NCI-H128 (cell line): ENCODE results near the gene LRRC1.

Source experiments
- DNase-seq: peaks from one replicate; lab custom pipeline; 2025; ENCODE audit not compliant: unreplicated experiment; lab: John Stamatoyannopoulos, UW

LRRC1 gene

DNA sequence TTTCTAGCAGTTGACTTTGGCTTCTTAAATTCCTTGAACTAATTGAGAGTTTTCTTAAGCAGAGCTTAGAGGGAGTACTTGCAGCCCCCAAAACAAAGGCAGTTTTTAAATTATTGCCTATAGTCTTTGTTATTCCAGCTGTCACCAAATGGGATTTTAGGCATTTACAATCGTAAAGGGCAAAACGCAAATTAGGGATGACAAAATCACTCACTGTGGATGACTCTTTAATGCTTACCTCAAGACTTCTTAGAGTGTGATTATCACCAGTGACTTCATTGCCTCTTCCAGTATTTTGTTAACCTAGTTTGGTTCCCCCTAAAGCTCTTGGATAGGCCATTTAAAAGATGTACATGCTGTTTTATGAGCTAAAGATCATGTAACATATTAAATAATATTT lies 126.8 kb downstream of the LRRC1 start:
- no peak for DNase-seq

GRCh38 chr6:53922539-53922981 lies 127.8 kb downstream of the LRRC1 start:
- no peak for DNase-seq

GRCh38 chr6:53924277-53924676 lies 129.5 kb downstream of the LRRC1 start:
- DNase-seq: no peak

DNA sequence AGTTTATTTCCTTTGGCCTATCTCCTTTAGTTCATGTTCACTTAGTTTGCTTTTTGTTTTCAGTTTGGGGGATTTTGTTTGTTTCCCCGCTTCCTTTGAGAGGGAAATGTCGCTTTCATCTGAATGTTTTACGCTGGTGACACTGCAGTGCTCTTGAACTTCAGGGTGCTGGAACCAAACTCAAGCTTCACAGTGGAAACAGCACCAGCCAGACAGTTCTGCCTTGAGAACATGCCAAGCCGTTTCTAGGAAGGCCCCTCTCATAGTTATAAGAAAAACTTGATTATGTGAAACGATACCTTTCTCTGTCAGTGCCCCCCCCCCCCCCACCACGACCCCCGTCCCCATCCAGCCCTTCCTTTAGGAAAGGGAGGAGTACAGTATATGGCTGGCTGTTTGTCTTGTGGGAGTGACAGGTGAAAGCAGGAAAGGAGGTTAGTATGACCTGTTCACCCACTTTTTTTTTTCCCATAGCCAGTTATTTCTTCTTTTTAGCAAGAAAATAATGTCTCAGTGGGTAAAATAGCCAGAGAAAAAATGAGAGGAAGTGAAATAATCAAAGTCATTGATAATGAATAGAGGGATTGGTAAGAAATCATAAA lies 130.1 kb downstream of the LRRC1 start:
- DNase-seq: no peak

- no peak for DNase-seq
Measured at GRCh38 chr6:53925891-53926290, 131.1 kb downstream of the LRRC1 start.

DNA sequence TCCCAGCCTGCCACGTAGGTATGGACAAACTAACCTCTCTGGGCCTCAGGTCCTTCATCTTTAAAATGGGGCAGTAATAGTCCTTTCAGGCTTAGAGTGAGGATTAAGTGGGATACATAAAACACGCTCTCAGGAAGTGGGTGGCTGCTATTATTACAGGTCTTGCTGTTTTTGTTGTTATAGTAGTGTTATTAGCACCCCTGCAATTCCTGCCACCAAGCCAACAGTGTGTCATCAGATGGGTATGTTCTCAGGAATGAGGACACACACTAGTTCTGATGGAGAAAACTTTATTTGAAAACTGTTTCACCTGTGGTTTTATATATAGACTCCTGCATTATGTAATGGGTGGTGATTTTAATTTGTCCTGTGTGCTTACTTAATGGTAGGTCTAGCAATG lies 131.7 kb downstream of the LRRC1 start:
- no peak for DNase-seq

DNA sequence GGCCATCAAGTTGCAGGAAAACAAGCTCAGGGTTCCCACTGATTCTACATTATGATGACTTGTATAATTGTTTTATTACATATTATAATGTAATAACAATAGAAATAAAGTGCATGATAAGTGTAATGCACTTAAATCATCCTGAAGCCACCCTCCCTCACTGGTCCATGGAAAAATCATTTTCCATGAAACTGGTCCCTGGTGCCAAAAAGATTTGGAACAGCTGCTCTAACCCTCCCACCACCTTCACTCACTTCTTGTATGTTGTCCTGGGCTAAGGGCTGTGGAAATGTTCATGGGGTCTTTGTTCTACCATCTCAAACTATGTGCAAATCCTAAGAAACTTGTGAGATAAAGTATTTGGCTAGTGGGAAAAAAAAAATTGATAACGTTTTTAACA lies 133.8 kb downstream of the LRRC1 start:
- DNase-seq: no peak

DNA sequence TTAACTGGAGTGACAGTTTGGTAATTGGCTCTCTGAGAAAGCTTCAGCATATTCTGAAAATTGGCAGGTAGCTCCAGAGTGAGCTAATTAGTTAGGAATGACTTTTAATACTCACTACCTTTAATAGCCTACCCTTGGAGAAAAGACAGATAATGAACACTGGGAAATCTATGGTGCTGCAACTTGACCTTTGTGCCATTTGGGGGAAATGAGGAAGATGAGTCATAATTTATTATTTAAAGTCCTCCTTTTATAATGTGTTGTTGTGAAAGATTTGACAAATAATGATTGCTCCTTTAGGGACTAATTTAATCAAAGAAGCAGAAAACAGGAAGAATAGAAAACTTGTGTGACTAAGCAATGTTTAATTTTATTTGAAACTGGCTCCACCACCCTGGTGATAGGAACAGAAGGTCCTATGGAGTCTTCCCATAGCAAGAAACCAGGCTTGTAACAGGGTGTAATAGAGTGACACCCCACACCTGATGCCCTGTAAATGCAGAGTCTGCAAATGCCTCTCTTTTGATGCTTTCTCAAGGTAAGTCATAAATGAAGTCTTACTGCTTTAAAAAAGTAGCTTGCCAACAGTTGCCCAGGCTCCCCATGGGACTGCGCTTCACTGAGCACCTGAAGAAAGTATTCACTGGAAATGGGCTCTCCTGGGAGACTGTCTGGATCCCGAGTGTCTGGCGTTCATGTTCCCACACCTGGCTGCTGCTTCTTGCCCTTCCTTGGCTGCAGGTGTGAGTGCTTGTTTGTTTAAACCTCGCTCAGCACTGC lies 134.4 kb downstream of the LRRC1 start:
- no peak for DNase-seq

DNA sequence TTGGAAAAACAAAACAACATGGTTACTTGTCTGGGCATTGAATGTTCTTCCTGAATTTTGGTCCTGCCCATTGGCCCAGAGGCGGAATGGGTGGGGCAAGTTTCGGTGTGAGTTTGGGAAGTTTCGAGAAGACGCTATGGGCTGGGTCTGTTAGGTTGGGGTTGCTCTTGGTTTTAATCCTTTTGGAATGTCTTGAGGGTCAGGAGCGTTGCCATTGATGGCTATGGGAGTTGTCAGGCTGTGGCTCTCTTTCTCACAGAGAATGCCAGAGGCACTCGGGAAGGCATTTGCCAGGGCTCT lies 135.0 kb downstream of the LRRC1 start:
- no peak for DNase-seq

GRCh38 chr6:53930330-53930729 lies 135.5 kb downstream of the LRRC1 start:
- DNase-seq: no peak

GRCh38 chr6:53931086-53931485 lies 136.3 kb downstream of the LRRC1 start:
- no peak for DNase-seq

DNA sequence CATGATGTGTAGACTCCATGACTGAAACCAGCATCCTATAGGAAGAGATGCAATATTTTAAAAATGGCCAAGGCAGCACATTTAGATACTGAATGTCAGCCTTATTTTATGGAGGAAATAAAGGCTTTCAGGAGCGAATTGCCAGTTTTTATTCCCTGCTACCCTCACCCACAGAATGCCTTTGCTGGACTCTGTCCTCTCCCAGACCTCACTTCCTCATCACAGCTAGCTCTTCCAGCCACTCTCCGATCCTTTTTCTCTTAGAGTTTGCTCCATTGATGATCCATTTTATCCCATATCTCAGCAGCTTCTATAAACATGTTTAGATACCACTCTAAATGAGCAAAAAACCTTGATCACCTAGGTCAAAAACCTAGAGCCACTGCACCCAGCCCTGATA lies 137.7 kb downstream of the LRRC1 start:
- DNase-seq: no peak

DNA sequence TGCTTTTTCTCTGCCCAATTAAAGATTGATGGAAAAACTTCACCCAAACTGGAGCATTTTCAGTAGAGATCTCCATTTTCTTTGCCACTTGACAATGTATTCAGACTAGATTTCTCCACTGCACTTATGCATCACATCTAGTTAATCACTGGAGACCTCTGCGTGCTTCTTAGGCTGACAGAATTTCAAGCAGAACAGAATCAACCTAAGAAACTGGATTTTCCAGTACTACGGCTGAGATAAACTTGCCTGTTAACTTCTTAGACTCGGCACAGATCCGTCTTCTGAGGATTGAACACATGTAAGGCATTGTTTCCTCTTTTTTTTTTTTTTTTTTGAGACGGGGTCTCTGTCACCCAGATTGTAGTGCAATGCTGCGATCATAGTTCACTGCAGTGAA lies 139.2 kb downstream of the LRRC1 start:
- DNase-seq: no peak

DNA sequence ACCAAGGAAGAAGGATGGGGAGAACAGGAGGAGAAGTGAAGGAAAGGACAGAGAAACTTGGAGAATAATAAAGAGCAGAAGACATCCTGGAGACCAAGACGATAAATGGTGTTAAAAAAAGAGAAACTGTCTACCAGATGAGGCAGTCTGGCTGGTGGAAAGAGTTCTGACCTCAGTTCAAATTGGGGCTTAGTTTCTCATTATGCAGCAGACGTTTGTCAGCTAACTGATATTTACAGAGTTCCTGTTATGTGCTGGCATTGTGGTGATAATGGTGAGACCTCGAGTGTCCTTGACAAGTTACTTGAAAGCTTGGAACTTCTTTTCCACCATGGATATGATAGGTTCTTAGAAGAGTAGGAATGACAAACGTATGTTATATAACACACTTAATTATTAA lies 142.7 kb downstream of the LRRC1 start:
- DNase-seq: no peak

GRCh38 chr6:53938810-53939209 lies 144.0 kb downstream of the LRRC1 start:
- DNase-seq: no peak

DNA sequence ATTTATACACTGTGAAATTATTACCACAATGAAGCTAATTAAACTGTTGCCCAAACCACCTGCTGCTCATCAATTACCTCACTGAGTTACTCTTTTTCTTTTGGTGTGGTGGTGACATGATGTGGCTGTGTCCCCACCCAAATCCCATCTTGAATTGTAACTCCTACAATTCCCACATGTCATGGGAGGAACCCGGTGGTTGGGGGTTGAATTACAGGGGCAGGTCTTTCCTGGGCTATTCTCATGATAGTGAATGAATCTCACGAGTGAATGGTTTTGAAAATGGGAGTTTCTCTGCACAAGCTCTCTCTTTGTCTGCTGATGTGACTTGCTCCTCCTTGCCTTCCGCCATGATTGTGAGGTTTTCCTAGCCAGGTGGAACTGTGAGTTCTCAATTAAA lies 145.0 kb downstream of the LRRC1 start:
- no peak for DNase-seq

DNA sequence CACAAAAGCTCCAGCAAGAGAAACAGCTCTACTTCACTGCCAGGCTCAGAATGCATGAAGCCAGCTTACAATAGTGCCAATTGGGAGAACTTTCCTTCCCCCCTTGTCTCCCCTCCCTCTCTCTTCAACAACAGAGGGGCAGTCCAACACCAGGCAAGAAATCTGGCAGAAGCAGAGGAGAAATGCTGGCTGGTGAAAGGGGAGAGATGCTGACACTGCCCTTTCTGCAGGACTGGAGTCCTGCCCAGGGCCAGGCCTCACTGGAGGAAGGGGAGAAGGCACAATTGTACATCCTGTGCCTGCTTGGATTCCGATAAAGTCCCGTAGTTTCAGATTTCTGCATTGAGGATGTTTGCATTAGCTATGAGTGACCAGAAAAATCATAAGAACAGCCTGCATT lies 148.6 kb downstream of the LRRC1 start:
- no peak for DNase-seq

GRCh38 chr6:53944091-53944490 lies 149.3 kb downstream of the LRRC1 start:
- DNase-seq: no peak

DNA sequence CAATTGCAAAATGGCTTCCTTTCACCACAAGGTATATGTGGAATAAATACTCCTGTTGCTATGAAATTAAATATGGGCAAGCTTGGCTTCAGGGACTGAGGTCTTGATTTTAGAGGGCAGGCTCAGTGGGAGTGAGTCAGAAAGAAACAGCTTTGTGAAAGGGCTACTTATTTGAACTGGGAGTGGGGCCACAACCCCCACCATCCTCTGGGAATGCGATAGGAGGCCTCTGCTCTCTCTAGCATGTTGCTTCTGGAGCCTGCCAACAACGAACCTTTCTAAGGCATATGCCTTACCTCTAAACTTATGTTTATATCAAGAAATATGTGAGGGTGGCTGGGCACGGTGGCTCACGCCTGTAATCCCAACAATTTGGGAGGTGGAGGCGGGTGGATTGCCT lies 149.7 kb downstream of the LRRC1 start:
- DNase-seq: no peak

- DNase-seq: no peak
Measured at GRCh38 chr6:53945765-53946407, 151.1 kb downstream of the LRRC1 start.

DNA sequence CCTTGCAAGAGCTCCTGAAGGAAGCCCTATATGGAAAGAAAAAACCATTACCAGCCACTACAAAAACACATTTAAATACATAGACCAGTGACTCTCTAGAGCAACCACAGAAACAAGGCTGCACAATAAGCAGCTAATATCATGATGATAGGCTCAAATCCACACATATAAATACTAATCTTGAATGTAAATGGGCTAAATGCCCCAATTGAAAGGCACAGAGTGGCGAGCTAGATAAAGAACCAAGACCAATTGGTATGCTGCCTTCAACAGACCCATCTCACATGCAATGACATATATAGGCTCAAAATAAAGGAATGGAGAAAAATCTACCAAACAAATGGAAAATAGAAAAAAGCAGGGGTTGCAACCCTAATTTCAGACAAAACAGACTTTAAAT lies 153.0 kb downstream of the LRRC1 start:
- no peak for DNase-seq

DNA sequence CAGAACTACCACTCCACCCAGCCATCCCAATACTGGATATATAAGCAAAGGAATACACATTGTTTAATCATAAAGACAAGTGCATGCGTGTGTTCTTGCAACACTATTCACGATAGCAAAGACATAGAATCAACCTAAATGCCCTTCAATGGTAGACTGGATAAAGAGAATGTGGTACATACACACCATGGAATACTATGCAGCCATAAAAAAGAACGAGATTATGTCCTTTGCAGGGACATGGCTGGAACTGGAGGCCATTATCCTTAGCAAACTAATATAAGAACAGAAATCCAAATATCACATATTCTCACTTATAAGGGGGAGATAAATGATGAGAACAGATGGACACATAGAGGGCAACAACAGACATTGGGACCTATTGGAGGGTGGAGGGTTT lies 156.6 kb downstream of the LRRC1 start:
- DNase-seq: no peak
